DOHH2 (cell line): Measurements from ENCODE around the gene MRPS11.
A peak's percentile ranks its signal among the peaks of the same experiment; 100 is the strongest.
"Not testable (repeated sequence)": the region's sequence is repeated elsewhere in the genome, so short reads cannot be mapped to it uniquely, and the experiment has no call there.

Source experiments
- H3F3A ChIP-seq: fragments of 200-600 bp; sonication (generic), shearing (Covaris generic); 2 replicates; pipeline ENCODE4 v1.6.0; 2016; ENCODE audit warnings: antibody characterized with exemption, mild to moderate bottlenecking; ENCODE audit not compliant: control insufficient read depth, insufficient read depth
- H3K27ac ChIP-seq: fragments of 200-600 bp; sonication (generic); 2 replicates; pipeline ENCODE4 v1.5.1; 2014; ENCODE audit warnings: low read depth, mild to moderate bottlenecking, low read length, moderate library complexity
- H3K27me3 ChIP-seq: fragments of 200-600 bp; sonication (generic); 2 replicates; pipeline ENCODE4 v1.6.1; 2014; ENCODE audit warnings: mild to moderate bottlenecking, low read length, mixed read lengths; ENCODE audit not compliant: control insufficient read depth
- H3K36me3 ChIP-seq: fragments of 200-600 bp; sonication (generic); 2 replicates; pipeline ENCODE4 v1.6.1; 2014; ENCODE audit warnings: mild to moderate bottlenecking, low read length, moderate library complexity, mixed read lengths; ENCODE audit not compliant: control insufficient read depth
- H3K4me1 ChIP-seq: fragments of 200-600 bp; sonication (generic); 2 replicates; pipeline ENCODE4 v1.6.1; 2014; ENCODE audit warnings: mild to moderate bottlenecking, low read length, mixed read lengths; ENCODE audit not compliant: control insufficient read depth
- H3K4me2 ChIP-seq: fragments of 200-600 bp; sonication (generic); 2 replicates; pipeline ENCODE4 v1.6.0; 2014; ENCODE audit warnings: mild to moderate bottlenecking, low read length, moderate library complexity
- H3K4me3 ChIP-seq: fragments of 200-600 bp; sonication (generic); 2 replicates; pipeline ENCODE4 v1.5.1; 2014; ENCODE audit warnings: mild to moderate bottlenecking, low read length, mixed read lengths
- H3K79me2 ChIP-seq: fragments of 200-600 bp; sonication (generic); 2 replicates; pipeline ENCODE4 v1.6.1; 2014; ENCODE audit warnings: mild to moderate bottlenecking, low read length, mixed read lengths; ENCODE audit not compliant: control insufficient read depth
- H3K9me2 ChIP-seq: fragments of 200-600 bp; sonication (generic); replicated peaks from 2 replicates; pipeline ENCODE4 v1.6.1; 2014; ENCODE audit warnings: mild to moderate bottlenecking, low read length, mixed read lengths; ENCODE audit not compliant: control insufficient read depth
- H3K9me3 ChIP-seq: fragments of 200-600 bp; sonication (generic); 2 replicates; pipeline ENCODE4 v1.6.1; 2014; ENCODE audit warnings: antibody characterized with exemption, low read length, mixed read lengths; ENCODE audit not compliant: control insufficient read depth, insufficient read depth
- H4K20me1 ChIP-seq: fragments of 200-600 bp; sonication (generic); 2 replicates; pipeline ENCODE4 v1.6.0; 2014; ENCODE audit warnings: low read depth, mild to moderate bottlenecking, antibody characterized with exemption, low read length, moderate library complexity; ENCODE audit not compliant: control insufficient read depth, insufficient read depth
- EZH2phosphoT487 ChIP-seq: fragments of 200-600 bp; sonication (generic); IDR thresholded peaks from 2 replicates; pipeline ENCODE4 v1.6.1; 2017; ENCODE audit warnings: borderline replicate concordance, mild to moderate bottlenecking, antibody characterized with exemption, low read length, moderate library complexity, mixed read lengths
- TF ChIP-seq, protein P1 (sequence below): fragments of 200-600 bp; sonication (generic); IDR thresholded peaks from one replicate; pipeline ENCODE4 v1.5.1; 2014; ENCODE audit warnings: antibody characterized with exemption, mild to moderate bottlenecking, low read depth, low read length; ENCODE audit not compliant: poor library complexity, severe bottlenecking

Gene MRPS11

GRCh38 chr15:88465633-88466224, 1.8 kb upstream of the MRPS11 start:
- no peak overlapping the region for H3K27ac ChIP-seq
- no peaks in the 10 kb centered on the region for H3K9me2 ChIP-seq
- peaks cover 30% of the 10 kb centered on the region for H3K4me1 ChIP-seq
- H3K79me2 ChIP-seq: peaks cover 61% of the 10 kb centered on the region
- TF ChIP-seq, protein P1, sequence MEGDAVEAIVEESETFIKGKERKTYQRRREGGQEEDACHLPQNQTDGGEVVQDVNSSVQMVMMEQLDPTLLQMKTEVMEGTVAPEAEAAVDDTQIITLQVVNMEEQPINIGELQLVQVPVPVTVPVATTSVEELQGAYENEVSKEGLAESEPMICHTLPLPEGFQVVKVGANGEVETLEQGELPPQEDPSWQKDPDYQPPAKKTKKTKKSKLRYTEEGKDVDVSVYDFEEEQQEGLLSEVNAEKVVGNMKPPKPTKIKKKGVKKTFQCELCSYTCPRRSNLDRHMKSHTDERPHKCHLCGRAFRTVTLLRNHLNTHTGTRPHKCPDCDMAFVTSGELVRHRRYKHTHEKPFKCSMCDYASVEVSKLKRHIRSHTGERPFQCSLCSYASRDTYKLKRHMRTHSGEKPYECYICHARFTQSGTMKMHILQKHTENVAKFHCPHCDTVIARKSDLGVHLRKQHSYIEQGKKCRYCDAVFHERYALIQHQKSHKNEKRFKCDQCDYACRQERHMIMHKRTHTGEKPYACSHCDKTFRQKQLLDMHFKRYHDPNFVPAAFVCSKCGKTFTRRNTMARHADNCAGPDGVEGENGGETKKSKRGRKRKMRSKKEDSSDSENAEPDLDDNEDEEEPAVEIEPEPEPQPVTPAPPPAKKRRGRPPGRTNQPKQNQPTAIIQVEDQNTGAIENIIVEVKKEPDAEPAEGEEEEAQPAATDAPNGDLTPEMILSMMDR: no peak
- TF ChIP-seq EZH2phosphoT487: no peak
- H3K4me3 ChIP-seq: peak overlapping the region; percentile 99
- no peaks in the 10 kb centered on the region for H3K9me3 ChIP-seq
- H3K27me3 ChIP-seq: no peaks in the 10 kb centered on the region
- H4K20me1 ChIP-seq: no peaks in the 10 kb centered on the region
- H3K36me3 ChIP-seq: peaks cover 75% of the 10 kb centered on the region
- H3F3A ChIP-seq: no peaks in the 10 kb centered on the region
- H3K4me2 ChIP-seq: peak overlapping the region; percentile 79

DNA sequence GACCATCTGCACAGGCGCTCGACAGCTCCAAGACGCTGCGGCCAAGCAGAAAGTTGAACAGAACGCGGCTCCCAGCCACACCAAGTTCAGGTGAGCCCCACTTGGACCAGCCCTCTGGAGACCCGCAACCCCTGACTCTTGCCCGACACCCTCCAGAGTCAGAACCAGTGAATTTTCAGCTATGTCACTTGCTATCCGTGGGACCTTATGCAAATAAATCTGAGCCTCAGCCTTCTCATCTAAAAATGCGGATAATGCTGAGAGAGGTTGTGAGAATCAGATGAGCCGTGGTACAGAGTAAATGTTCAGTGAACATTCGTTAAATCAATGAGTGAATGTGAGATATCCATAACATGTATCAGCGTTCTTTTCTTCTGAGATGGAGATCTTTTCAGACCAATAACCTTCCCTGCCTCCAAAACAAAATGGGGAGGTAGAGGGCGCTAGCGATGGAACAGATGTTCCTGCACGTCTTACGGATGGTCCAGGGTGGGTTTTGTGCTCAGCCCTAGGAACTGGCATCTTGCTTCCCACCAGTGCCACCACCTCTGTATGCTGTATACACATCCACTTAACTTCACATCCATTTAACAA, 524 bp downstream of the MRPS11 start:
- Histone ChIP-seq H3K27me3 (no peaks in the 10 kb centered on the region), H3K27ac (peak overlapping the region; percentile 78), H3K79me2 (peaks cover 74% of the 10 kb centered on the region), H3K9me2 (no peaks in the 10 kb centered on the region), H3F3A (no peaks in the 10 kb centered on the region), H3K4me1 (peaks cover 30% of the 10 kb centered on the region), H3K9me3 (no peaks in the 10 kb centered on the region), H3K4me3 (peak overlapping the region; percentile 99), H4K20me1 (no peaks in the 10 kb centered on the region), H3K4me2 (peak overlapping the region; percentile 79), H3K36me3 (peaks cover 70% of the 10 kb centered on the region)
- TF ChIP-seq, protein P1: peak; percentile 75
- TF ChIP-seq EZH2phosphoT487: no peak

- peak overlapping the region; percentile 79 for H3K4me2 ChIP-seq
- H3K79me2 ChIP-seq: peaks cover 74% of the 10 kb centered on the region
- not testable (repeated sequence) for H3K27me3 ChIP-seq, H3F3A ChIP-seq, H3K9me2 ChIP-seq, H4K20me1 ChIP-seq, H3K9me3 ChIP-seq, H3K27ac ChIP-seq
- peaks cover 70% of the 10 kb centered on the region for H3K36me3 ChIP-seq
- peaks cover 30% of the 10 kb centered on the region for H3K4me1 ChIP-seq
- H3K4me3 ChIP-seq: peak overlapping the region; percentile 99
Observed at GRCh38 chr15:88468721-88469120, 1.2 kb downstream of the MRPS11 start.

DNA sequence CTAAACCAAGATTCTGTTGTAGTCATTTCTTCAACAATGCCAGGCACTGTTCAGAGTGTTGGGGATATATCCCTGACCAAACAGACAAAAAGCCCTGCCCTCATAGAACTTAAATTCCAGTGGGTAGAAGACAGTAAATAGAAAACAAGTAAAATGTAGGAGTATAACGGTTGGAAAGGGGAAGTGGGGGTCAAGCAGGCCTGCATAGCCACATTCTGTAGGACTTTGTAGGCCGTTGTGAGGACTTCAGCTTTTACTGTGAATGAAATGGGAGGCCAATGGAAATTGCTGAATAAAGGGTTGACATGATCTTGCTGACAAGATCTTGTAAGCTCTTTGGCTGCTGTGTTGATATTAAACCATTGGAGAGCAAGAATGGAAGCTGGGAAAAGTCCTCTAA, 1.8 kb downstream of the MRPS11 start:
- Histone ChIP-seq H3F3A (no peaks in the 10 kb centered on the region), H3K27me3 (no peaks in the 10 kb centered on the region), H4K20me1 (no peaks in the 10 kb centered on the region), H3K9me2 (no peaks in the 10 kb centered on the region), H3K79me2 (peaks cover 74% of the 10 kb centered on the region), H3K4me2 (peak overlapping the region; percentile 79; the same call in 1 of the 2 replicates), H3K4me1 (peaks cover 30% of the 10 kb centered on the region), H3K36me3 (peaks cover 65% of the 10 kb centered on the region), H3K9me3 (no peaks in the 10 kb centered on the region), H3K4me3 (no peak overlapping the region), H3K27ac (no peak overlapping the region)
- TF ChIP-seq EZH2phosphoT487: no peak
- TF ChIP-seq, protein P1: no peak
